ENCODE results near the gene SSUH2. TPM values are rescaled to one million over a fixed set of nuclear protein-coding genes. Genes with fewer than 3 reads are reported as not detected.
A peak's percentile ranks its signal among the peaks of the same experiment; 100 is the strongest.

The SSUH2 gene
- total and polyA plus RNA-seq, 4 donors = 0.15 to 15.7 (median 0.63) TPM

DNA sequence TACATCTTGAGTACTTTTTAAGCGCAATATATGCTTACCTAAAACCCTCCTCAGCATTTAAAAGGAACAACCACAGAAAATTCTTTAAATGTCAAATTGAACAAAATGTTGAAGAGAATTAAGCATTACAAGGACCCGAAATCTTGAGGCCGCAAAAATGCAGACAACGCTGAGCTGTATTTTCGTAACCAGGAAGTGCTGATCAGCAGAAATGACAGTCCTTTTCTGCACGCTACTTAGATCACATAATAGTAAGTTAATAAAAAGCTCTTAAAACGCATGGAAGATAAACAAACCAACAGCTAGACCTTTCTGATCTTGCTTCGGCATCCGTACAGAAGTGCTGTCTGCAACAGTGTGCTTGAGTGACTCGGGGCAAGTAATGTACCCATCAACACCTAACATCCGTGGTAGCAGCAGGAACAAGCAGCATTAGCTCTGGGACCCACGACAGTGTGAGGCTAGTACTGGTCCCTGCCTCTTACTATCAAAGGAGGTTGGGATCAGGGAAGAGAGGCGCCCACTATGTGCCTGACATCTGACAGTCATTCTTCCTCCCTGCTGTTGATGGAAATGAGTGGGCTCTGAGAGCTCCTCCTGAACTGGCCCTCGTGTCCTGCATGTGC lies 1.8 kb upstream of the SSUH2 start:
- WGBS, 2 donors = 93% methylated on average over 14 of the region's 14 CpGs
- DNase-seq = no peak

DNA sequence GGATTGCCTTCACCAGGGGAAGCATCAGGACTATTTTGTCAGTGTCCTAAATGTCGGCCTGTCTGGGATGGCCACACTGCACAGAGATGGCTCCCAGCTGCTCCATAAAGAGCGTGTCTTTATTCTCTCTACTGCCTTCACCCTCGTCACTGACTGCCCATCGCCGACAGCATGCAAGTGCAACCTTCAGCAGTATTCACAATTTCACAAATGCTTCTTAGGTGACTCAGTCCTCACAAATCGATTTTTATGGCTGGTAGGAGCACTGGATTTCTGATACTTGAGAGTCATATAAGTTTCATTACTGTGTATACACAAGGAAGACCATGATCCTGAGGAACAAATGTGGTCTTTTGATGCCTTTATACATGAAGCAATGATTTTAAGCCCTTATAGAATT lies 1.1 kb upstream of the SSUH2 start:
- H3K27me3 ChIP-seq (ENCODE audit: control insufficient read depth in 1 of 2, insufficient read depth in 2 of 2, low read length in 1 of 2) = no peaks in the 10 kb centered on the region
- H3K27ac ChIP-seq (ENCODE audit: low read depth in 1 of 2, low read length in 2 of 2) = no peak overlapping the region
- H3K4me1 ChIP-seq (ENCODE audit: control insufficient read depth in 1 of 2, insufficient read depth in 2 of 2, low read length in 2 of 2) = no peaks in the 10 kb centered on the region
- no peak for ATAC-seq (ENCODE audit: low FRiP score)
- no peak overlapping the region for H3K4me3 ChIP-seq (ENCODE audit: low read length in 2 of 2)
- WGBS, 2 donors = 80 to 82% methylated on average over 6 of the region's 6 CpGs
- no peaks in the 10 kb centered on the region for H3K9me3 ChIP-seq (ENCODE audit: control insufficient read depth, low read length)
- H3K36me3 ChIP-seq (ENCODE audit: control insufficient read depth in 1 of 2, insufficient read depth in 2 of 2, low read length in 1 of 2) = no peaks in the 10 kb centered on the region
- intact Hi-C loops (cut with DNase I) = no loop called here
- DNase-seq = no peak

More for the DNA sequence above, 1.8 kb upstream of the SSUH2 start:
- Histone ChIP-seq H3K4me3 (ENCODE audit: low read length in 2 of 2) (no peak overlapping the region), H3K27me3 (ENCODE audit: control insufficient read depth in 1 of 2, insufficient read depth in 2 of 2, low read length in 1 of 2) (no peaks in the 10 kb centered on the region), H3K4me1 (ENCODE audit: control insufficient read depth in 1 of 2, insufficient read depth in 2 of 2, low read length in 2 of 2) (no peaks in the 10 kb centered on the region), H3K27ac (ENCODE audit: low read depth in 1 of 2, low read length in 2 of 2) (no peak overlapping the region), H3K36me3 (ENCODE audit: control insufficient read depth in 1 of 2, insufficient read depth in 2 of 2, low read length in 1 of 2) (no peaks in the 10 kb centered on the region), H3K9me3 (ENCODE audit: control insufficient read depth, low read length) (no peaks in the 10 kb centered on the region)
- ATAC-seq (ENCODE audit: low FRiP score) = no peak
- intact Hi-C loops (cut with DNase I) = no loop called here

DNA sequence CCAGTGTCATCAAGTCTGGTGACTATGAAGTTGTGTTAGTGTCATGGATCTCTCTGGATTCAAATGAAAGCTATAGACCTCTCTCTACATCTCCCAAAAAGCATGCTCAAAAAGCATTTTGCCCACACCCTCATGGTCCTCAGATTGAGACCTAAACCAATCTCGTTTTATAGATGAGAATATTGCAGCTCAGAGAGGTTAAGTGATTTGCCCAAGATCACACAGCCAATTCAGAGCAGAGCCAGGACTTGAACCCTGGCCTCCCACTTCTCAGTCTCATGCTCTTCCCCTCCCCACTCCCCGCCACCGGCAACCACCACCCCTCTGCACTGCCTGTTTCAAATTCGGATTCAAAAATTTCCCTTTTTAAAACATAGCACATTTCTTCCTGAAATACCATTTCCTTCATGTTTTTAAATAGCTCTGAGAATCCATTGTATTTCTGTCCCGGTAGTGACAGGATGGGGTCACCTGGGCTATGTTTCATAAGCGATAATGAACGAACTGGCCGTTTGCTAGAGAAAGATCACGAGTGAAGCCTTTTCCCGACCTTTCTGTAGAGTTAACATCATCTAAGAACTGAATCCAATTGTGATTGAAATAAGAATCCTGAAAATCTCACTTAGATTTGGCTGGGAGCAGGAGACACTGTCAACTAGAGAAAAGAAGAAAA lies 769 bp downstream of the SSUH2 start:
- H3K36me3 ChIP-seq (ENCODE audit: control insufficient read depth in 1 of 2, insufficient read depth in 2 of 2, low read length in 1 of 2) = no peaks in the 10 kb centered on the region
- ATAC-seq (ENCODE audit: low FRiP score) = no peak
- WGBS, 2 donors = 69 to 75% methylated on average over 10 of the region's 10 CpGs
- no peaks in the 10 kb centered on the region for H3K27me3 ChIP-seq (ENCODE audit: control insufficient read depth in 1 of 2, insufficient read depth in 2 of 2, low read length in 1 of 2)
- H3K4me1 ChIP-seq (ENCODE audit: control insufficient read depth in 1 of 2, insufficient read depth in 2 of 2, low read length in 2 of 2) = no peaks in the 10 kb centered on the region
- H3K27ac ChIP-seq (ENCODE audit: low read depth in 1 of 2, low read length in 2 of 2) = no peak overlapping the region
- DNase-seq = no peak
- intact Hi-C loops (cut with DNase I) = no loop called here
- H3K9me3 ChIP-seq (ENCODE audit: control insufficient read depth, low read length) = no peaks in the 10 kb centered on the region
- no peak overlapping the region for H3K4me3 ChIP-seq (ENCODE audit: low read length in 2 of 2)

DNA sequence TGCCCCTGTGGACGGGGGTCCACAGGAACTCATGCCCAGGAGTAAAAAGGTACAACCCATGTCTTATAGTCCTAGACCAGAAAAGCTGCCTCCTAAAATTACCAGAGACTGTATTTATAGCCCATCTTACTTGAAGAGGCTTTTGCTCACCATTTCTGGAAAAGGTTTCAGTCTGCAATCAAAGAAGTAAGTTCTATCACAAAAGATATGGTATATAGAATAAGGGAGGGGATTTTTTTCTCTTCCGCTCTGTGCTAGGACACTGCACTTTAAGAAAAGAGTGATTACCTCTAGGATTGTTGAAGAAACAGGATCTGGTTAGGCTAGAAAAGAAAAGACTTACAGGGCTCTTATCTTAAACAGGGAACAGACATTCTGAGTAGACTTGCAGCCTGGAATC lies 2.6 kb downstream of the SSUH2 start:
- DNase-seq = no peak
- intact Hi-C loops (cut with DNase I) = no loop called here
- no peaks in the 10 kb centered on the region for H3K9me3 ChIP-seq (ENCODE audit: control insufficient read depth, low read length)
- ATAC-seq (ENCODE audit: low FRiP score) = no peak
- H3K27me3 ChIP-seq (ENCODE audit: control insufficient read depth in 1 of 2, insufficient read depth in 2 of 2, low read length in 1 of 2) = no peaks in the 10 kb centered on the region
- H3K36me3 ChIP-seq (ENCODE audit: control insufficient read depth in 1 of 2, insufficient read depth in 2 of 2, low read length in 1 of 2) = no peaks in the 10 kb centered on the region
- WGBS, 2 donors = 95 to 98% methylated on average over 2 of the region's 2 CpGs
- no peak overlapping the region for H3K27ac ChIP-seq (ENCODE audit: low read depth in 1 of 2, low read length in 2 of 2)
- H3K4me1 ChIP-seq (ENCODE audit: control insufficient read depth in 1 of 2, insufficient read depth in 2 of 2, low read length in 2 of 2) = no peaks in the 10 kb centered on the region
- H3K4me3 ChIP-seq (ENCODE audit: low read length in 2 of 2) = no peak overlapping the region

DNA sequence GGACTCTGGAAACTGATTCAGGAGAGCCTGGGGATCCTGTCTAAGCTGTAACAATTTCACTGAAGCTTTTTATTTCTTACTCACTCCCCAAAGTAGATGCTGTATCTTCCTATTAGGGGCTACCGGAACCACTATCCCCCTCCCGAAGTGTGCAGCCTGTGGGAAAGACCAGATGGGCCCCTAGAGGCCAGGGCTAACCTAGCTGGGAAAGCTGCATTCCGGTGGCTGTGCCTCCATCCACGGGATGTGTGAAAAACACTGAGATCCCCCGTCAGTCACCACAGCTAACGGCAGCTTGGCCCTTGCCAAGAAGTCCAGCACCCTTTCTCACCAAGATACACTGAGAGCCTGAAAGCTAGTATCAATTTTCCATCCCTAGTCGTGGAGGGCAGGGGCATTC lies 3.1 kb downstream of the SSUH2 start:
- H3K4me3 ChIP-seq (ENCODE audit: low read length in 2 of 2) = no peak overlapping the region
- no peak overlapping the region for H3K27ac ChIP-seq (ENCODE audit: low read depth in 1 of 2, low read length in 2 of 2)
- no peaks in the 10 kb centered on the region for H3K9me3 ChIP-seq (ENCODE audit: control insufficient read depth, low read length)
- intact Hi-C loops (cut with DNase I) = no loop called here
- H3K36me3 ChIP-seq (ENCODE audit: control insufficient read depth in 1 of 2, insufficient read depth in 2 of 2, low read length in 1 of 2) = no peaks in the 10 kb centered on the region
- 64 to 77% methylated on average over 7 of the region's 7 CpGs for WGBS, 2 donors
- DNase-seq (no peak), ATAC-seq (ENCODE audit: low FRiP score) (no peak)
- H3K27me3 ChIP-seq (ENCODE audit: control insufficient read depth in 1 of 2, insufficient read depth in 2 of 2, low read length in 1 of 2) = no peaks in the 10 kb centered on the region
- H3K4me1 ChIP-seq (ENCODE audit: control insufficient read depth in 1 of 2, insufficient read depth in 2 of 2, low read length in 2 of 2) = no peaks in the 10 kb centered on the region

DNA sequence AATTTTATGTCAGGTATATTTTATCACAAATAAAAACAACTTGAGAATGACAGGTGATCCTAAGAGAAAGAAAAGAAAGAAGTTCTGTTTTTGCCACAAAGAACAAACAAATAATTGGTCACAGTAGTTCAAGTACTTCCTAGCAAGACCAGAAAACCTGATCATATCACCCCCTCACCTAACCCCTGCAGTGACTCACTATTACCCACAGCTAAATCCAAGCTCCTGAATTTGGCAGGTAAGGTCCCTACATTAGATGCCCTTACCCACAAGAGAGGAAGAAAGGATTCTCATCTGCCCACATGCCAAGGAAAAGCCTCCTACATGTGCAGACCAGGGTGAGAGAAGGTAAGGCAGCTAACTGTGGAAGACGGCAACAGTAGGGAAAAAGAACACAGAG lies 4.4 kb downstream of the SSUH2 start:
- H3K9me3 ChIP-seq (ENCODE audit: control insufficient read depth, low read length) = peaks cover 2% of the 10 kb centered on the region
- WGBS, 2 donors = 98 to 100% methylated on average over 1 of the region's 1 CpG
- no peaks in the 10 kb centered on the region for H3K4me1 ChIP-seq (ENCODE audit: control insufficient read depth in 1 of 2, insufficient read depth in 2 of 2, low read length in 2 of 2)
- no peaks in the 10 kb centered on the region for H3K36me3 ChIP-seq (ENCODE audit: control insufficient read depth in 1 of 2, insufficient read depth in 2 of 2, low read length in 1 of 2)
- ATAC-seq (ENCODE audit: low FRiP score) (no peak), DNase-seq (no peak)
- no peak overlapping the region for H3K4me3 ChIP-seq (ENCODE audit: low read length in 2 of 2)
- no peak overlapping the region for H3K27ac ChIP-seq (ENCODE audit: low read depth in 1 of 2, low read length in 2 of 2)
- H3K27me3 ChIP-seq (ENCODE audit: control insufficient read depth in 1 of 2, insufficient read depth in 2 of 2, low read length in 1 of 2) = no peaks in the 10 kb centered on the region
- intact Hi-C loops (cut with DNase I) = no loop called here

DNA sequence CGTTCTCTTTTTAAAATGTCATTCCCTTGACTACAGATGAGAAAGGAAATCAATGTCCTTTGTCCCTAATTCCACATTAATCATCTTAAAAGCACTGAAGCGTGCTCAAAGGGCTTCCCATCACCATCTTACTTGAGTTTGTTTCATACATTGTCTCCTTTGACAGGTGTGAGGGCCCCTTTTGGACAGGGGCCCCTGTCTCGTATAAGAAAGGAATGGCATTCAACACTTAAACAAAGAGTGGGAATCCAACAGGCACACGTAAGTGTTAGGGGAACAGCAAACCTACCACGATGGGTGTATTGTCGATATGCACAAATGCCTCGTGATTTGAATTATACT lies 5.0 kb downstream of the SSUH2 start:
- no peak for DNase-seq
- ATAC-seq (ENCODE audit: low FRiP score) = no peak
- Histone ChIP-seq H3K4me3 (ENCODE audit: low read length in 2 of 2) (no peak overlapping the region), H3K36me3 (ENCODE audit: control insufficient read depth in 1 of 2, insufficient read depth in 2 of 2, low read length in 1 of 2) (no peaks in the 10 kb centered on the region), H3K4me1 (ENCODE audit: control insufficient read depth in 1 of 2, insufficient read depth in 2 of 2, low read length in 2 of 2) (no peaks in the 10 kb centered on the region), H3K27me3 (ENCODE audit: control insufficient read depth in 1 of 2, insufficient read depth in 2 of 2, low read length in 1 of 2) (no peaks in the 10 kb centered on the region), H3K9me3 (ENCODE audit: control insufficient read depth, low read length) (peaks cover 2% of the 10 kb centered on the region), H3K27ac (ENCODE audit: low read depth in 1 of 2, low read length in 2 of 2) (no peak overlapping the region)
- intact Hi-C loops (cut with DNase I) = no loop called here
- WGBS, 2 donors = 94 to 96% methylated on average over 7 of the region's 7 CpGs

DNA sequence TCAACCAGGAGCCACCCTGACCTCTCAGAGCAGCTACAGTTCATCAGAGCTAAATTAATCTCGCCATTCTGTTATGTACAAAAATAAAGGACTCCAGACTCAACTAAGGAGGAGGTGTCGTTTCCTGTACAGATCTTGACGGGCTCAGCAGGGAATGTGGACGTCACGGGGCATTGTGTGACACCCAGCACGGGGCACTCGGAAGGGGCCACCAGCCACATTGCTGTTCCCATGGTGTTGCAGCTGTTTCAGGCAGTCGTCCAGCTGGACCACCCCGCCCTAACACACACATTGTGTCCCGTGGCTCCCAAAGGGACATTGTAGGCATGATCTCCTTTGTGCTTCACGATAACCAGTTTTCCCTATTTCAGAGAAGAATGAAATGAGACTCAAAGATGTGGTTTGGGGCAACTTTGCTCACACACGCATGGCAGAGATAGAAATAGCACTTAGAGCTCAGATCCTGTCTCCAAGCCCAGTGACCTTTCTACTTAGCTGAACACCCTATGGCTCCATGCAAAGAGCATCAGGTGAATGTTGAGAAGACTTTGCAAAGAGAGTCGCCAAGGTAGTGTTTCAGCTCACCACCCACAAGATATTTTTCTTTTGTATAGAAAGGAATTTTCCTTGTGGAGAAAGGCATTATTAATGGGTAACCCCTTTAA lies 5.5 kb downstream of the SSUH2 start:
- Histone ChIP-seq H3K27me3 (ENCODE audit: control insufficient read depth in 1 of 2, insufficient read depth in 2 of 2, low read length in 1 of 2) (no peaks in the 10 kb centered on the region), H3K36me3 (ENCODE audit: control insufficient read depth in 1 of 2, insufficient read depth in 2 of 2, low read length in 1 of 2) (no peaks in the 10 kb centered on the region), H3K9me3 (ENCODE audit: control insufficient read depth, low read length) (peaks cover 2% of the 10 kb centered on the region), H3K4me3 (ENCODE audit: low read length in 2 of 2) (no peak overlapping the region), H3K27ac (ENCODE audit: low read depth in 1 of 2, low read length in 2 of 2) (no peak overlapping the region), H3K4me1 (ENCODE audit: control insufficient read depth in 1 of 2, insufficient read depth in 2 of 2, low read length in 2 of 2) (no peaks in the 10 kb centered on the region)
- intact Hi-C loops (cut with DNase I) = no loop called here
- no peak for DNase-seq
- peak; percentile 69 for ATAC-seq (ENCODE audit: low FRiP score)
- WGBS, 2 donors = 48 to 54% methylated on average over 13 of the region's 13 CpGs

DNA sequence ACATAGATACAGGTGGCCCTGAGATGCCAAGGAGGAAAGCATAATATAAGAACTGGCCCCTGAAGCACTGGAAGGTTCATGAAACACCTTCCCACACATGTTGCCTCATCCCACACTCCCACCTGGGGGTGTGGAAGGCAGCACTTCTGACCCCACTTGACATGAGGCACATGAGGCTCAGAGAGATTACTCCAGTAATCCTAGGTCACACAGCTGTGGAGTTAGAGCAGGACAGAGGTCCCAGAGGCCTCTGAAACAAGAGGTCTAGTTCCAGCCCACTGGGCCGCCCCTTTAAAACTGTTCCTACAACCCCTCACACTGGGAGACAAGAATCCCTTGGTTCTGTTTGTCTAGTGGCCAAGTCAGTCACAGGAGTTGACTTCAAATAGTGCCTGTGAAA lies 7.2 kb downstream of the SSUH2 start:
- H3K9me3 ChIP-seq (ENCODE audit: control insufficient read depth, low read length) = peaks cover 2% of the 10 kb centered on the region
- H3K4me3 ChIP-seq (ENCODE audit: low read length in 2 of 2) = no peak overlapping the region
- WGBS, 2 donors = 97 to 100% methylated on average over 1 of the region's 1 CpG
- ATAC-seq (ENCODE audit: low FRiP score) (no peak), DNase-seq (no peak)
- H3K27me3 ChIP-seq (ENCODE audit: control insufficient read depth in 1 of 2, insufficient read depth in 2 of 2, low read length in 1 of 2) = no peaks in the 10 kb centered on the region
- intact Hi-C loops (cut with DNase I) = no loop called here
- no peaks in the 10 kb centered on the region for H3K4me1 ChIP-seq (ENCODE audit: control insufficient read depth in 1 of 2, insufficient read depth in 2 of 2, low read length in 2 of 2)
- no peaks in the 10 kb centered on the region for H3K36me3 ChIP-seq (ENCODE audit: control insufficient read depth in 1 of 2, insufficient read depth in 2 of 2, low read length in 1 of 2)
- H3K27ac ChIP-seq (ENCODE audit: low read depth in 1 of 2, low read length in 2 of 2) = no peak overlapping the region
